Cortex of kidney (tissue), 1 donor: ENCODE measurements around the gene ESPNL.

Experiments
- DNase-seq: peaks from one replicate; lab custom pipeline; 2025; lab: John Stamatoyannopoulos, UW

Gene ESPNL

DNA sequence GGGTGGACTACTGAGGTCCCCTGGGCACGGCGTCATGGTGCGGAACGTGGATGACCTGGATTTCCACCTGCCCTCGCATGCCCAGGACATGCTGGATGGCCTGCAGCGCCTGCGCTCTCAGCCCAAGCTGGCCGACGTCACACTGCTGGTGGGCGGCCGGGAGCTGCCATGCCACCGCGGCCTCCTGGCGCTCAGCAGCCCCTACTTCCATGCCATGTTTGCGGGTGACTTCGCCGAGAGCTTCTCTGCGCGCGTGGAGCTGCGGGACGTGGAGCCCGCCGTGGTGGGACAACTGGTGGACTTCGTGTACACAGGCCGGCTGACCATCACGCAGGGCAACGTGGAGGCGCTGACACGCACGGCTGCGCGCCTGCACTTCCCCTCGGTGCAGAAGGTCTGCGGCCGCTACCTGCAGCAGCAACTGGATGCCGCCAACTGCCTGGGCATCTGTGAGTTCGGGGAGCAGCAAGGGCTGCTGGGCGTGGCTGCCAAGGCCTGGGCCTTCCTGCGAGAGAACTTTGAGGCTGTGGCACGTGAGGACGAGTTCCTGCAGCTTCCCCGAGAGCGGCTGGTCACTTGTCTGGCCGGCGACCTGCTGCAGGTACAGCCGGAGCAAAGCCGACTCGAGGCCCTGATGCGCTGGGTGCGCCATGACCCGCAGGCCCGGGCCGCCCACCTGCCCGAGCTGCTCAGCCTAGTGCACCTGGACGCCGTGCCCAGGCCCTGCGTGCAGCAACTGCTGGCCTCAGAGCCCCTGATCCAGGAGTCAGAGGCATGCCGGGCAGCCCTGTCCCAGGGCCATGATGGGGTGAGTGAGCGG lies 40.8 kb downstream of the ESPNL start:
- no peak for DNase-seq

DNA sequence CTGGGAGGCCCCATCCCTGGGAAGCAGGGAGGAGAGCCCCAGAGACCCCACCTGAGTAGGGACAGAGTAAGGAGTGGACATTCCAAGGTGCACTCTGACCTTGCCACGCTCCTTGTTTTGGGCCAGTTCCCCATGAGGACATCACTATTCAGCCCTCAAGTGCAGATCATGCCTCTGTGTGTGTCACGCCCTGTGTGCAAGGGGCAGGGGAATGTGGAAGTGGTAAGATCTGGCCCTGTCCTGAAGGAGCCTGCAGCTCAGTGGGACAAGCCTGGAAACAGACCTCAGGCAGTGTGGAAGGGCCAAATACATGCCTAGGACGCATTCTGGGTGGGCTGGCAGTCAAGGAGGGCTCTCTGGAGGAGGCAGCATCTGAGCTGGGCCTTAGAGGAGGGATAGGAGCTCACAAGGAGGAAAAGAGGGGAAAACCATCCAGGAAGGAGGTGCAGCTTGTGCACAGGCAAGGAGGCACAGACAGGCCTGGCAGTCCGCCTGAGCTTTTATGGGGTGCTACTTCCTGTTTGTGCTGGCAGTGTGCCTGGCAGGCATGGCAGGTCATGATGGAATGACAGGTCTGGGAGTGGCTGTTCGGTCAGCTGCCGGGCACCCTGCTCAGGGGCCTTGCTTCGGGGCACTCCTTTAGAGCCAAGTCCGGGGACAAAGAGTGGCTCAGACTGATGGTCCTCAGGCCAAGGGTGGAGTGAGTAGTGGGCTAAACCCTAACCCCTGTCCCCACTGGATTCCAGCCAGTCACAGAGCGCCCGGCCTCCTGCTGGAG lies 41.6 kb downstream of the ESPNL start:
- DNase-seq: no peak

DNA sequence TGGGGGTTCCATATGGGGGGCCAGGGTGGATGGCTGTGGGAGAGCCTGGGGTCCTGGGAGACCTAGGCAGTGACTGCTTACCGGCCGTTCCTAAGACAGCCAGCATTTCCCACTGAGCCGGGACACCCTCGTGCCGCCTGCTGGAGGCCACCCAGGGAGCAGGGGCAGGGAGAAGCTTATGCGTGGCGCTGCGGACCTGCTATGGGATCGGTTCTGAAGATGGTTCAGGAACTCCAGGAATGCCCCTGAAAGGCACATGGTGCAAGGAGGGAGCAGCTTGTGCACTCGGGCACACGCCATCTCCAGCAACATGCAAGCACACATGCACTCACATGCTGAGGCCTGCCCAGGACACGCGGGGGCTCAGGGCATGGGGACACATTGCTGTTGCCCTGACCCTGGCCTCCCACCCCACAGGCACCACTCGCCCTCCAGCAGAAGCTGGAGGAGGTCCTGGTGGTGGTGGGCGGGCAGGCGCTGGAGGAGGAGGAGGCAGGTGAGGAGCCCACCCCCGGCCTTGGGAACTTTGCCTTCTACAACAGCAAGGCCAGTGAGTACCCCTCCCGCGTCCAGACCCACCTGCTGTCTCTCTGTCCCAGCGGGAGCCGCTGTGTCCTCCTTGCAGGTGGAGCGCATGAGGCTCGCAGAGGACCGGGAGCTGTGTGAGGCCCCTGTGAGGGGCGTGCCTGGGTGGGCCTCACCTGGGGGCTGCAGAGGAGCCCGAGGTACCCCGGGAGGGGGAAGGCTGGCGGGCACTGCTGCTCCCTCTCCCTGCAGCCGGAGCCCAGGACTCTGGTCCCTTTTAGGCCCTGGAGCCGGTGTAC lies 42.5 kb downstream of the ESPNL start:
- no peak for DNase-seq

DNA sequence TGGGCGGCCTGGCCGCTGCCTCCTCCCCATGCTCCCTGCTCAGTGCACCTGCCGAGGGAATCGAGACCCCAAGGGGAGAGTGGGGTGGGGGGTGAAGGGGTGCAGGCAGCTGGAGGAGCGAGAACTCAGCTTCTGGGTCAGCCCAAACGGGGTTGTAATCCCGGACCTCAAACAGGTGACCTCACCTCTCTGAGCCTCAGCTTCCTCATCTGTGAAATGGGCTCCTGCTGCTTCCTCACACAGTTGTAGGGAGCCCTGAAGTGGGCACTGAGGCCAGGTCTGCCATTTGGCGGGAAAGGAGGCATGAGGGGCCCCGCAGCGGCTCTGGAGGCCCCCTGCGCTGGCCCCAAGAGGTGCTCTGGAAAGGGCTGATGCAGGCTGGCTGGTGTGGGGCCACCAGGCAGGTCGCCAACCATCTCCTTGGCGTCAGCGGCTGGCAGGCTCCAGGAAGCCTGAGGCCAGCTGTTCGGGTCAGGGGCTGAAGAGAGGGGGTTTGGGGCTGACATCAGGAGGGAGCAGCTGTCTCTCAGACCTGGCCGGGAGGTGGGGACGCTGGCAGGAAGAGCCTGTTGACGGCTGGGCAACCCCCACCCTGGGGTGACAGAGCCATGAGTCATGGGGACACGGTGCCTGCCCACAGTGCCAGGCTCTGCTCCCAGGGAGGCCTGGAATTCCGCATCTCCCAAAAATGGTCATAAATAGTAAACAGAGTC lies 43.3 kb downstream of the ESPNL start:
- DNase-seq: no peak

DNA sequence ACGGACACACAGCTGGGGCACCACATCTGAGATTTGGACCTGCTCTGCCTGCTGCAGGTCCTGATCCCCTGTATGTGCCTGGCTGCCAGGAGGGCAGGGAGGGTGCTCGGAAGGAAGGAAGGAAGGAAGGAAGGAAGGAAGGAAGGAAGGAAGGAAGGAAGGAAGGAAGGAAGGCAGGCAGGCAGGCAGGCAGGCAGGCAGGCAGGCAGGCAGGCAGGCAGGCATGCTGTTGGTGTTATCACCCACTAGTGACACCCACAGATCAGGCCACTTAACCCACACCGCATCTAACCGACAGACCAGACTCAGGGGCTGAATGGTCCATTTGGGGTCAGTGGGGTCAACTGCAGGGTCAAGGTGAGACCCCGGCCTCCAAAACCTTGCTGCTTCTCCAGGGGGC lies 44.1 kb downstream of the ESPNL start:
- no peak for DNase-seq

DNA sequence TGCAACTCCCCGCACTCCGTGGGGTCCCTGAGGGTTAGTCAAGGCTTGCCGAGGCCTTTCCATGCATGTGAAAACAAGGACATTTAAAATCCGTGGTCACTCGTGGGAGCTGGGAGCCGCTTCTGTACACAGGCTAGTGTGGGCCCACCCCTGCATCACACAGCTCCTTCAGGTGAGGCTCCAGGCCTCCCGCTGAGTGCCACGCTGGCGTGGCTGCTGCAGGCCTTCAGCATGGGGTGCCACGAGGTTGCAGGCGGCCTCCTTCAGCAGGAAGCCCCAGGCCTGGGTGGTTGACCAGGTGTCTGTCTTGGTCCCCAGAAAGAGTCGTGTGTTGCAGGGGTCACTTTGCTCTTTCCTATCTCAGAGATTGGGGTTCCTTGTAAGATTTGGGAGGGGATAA lies 44.9 kb downstream of the ESPNL start:
- DNase-seq: no peak

DNA sequence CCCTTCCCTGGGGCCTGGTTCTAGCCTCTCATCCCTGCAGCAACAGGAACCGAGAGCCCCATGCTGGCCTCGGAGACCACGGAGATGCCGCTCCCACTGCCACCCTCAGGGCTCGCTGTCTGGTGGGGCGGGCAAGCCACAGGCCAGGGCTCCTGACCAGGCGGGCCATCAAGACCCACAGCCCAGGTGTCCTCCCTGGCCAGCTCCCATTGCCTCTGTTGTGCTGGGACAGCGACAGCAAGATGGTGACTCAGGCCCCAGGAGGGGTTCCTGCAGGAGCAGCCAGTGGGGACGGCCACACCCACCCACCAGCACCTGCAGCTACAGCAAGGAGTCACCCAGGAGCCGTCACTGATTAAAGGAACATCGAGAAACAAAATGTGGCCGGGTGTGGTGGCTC lies 45.7 kb downstream of the ESPNL start:
- no peak for DNase-seq

DNA sequence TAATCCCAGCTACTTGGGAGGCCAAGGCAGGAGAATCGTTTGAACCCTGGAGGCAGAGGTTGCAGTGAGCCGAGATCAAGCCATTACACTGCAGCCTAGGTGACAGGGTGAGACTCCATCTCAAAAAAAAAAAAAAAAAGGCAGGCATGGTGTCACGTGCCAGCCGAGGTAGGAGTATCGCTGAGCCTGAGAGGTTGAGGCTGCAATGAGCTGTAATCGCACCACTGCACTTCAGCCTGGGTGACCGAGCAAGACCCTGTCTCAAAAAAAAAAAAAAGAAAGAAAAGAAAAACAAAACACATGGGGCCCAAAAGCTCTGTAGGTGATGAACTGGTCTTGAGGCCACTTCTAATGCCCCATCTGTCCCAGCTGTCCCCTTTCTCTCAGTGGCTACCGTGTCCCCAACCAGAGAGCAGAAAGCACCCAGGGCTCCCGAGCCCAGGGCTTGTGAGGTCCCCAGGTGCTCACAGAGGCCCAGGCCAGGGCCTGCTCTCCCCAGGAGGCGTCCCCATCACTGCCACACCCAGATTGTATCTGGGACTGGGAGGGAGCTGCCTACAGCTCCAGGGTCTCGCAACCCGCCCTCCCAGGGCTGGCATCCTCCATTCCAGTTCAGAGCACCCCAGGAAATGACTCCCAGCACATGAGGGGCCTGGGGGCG lies 46.9 kb downstream of the ESPNL start:
- no peak for DNase-seq

DNA sequence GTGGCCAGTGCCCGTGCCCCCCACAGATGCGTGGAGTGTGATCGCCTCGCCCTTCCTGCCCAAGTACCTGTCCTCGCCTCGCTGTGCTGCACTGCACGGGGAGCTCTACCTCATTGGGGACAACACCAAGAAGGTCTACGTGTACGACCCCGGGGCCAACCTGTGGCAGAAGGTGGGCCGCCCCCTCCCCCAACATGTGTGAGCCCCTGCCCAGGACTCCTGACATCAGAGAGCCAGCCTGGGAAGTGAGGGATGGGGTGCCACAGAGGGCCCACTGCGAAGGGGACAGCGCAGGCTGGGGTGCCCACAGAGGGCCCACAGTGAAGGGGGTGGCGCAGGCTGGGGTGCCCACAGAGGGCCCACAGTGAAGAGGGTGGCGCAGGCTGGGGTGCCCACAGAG lies 48.8 kb downstream of the ESPNL start:
- no peak for DNase-seq

DNA sequence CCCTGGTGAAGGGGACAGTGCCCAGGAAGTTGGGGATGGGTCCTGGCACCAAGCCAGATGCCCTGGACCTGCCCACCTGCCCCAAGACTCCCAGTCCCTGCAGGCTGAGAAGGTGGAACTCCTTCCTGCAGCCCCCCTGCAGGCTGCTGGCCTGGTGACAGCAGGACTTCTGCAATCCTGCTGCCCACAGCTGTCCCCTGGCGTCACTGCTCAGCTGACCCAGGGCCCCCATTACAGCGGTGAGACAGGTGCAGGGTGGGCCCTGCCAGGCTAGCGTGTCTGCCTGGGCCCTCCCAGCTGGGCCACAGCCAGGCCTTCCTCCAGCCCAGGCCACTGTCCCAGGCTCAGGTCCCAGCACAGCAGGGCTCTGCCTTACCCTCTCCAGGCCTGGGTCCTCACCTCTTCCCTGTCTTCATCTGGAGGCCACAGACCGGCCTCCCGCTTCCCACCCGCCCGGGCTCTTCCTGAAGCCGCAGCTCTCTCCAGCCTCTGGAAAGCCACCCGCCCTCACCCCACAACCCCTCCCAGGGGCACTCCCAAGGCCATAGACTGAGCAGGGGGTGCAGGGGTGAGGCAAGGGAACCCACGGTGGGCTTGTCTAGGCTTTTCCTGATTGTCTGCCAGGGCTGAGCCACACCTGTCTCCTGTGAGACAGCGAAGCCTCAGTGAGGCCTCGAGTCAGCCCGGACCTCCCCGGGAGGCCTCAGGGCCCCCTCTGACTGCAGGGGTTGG lies 49.9 kb downstream of the ESPNL start:
- no peak for DNase-seq

DNA sequence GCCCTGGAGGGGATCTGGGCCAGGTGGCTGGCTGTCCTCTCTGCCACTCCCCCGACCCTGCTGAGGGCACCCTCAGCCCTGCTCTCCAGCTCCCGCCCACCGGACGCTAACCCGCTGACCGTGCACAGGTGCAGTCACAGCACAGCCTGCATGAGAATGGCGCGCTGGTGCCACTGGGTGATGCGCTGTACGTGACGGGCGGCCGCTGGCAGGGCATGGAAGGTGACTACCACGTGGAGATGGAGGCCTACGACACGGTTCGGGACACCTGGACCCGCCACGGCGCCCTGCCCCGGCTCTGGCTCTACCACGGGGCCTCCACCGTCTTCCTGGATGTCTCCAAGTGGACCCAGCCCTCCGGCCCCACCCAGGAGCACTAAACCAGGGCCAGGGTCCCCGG lies 50.5 kb downstream of the ESPNL start:
- no peak for DNase-seq

DNA sequence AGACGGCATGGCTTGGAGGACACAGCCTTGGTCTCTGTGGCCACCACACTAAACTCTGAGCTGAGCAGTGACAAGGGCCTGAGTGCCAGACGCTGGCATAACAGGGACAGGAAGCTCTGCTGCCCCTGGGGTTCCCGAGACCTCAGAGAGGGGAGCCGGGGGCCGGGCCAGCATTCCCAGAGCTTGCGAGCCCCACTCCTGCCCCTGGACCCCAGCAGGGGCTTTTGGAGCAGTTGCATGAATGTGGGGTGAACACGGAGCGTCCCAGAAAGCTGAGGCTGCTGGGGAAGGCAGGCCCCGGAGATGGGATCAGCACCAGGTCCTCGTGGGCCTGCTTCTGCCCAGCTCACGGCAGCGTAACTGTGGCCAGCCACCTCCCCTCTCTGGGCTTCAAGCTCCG lies 51.1 kb downstream of the ESPNL start:
- no peak for DNase-seq

DNA sequence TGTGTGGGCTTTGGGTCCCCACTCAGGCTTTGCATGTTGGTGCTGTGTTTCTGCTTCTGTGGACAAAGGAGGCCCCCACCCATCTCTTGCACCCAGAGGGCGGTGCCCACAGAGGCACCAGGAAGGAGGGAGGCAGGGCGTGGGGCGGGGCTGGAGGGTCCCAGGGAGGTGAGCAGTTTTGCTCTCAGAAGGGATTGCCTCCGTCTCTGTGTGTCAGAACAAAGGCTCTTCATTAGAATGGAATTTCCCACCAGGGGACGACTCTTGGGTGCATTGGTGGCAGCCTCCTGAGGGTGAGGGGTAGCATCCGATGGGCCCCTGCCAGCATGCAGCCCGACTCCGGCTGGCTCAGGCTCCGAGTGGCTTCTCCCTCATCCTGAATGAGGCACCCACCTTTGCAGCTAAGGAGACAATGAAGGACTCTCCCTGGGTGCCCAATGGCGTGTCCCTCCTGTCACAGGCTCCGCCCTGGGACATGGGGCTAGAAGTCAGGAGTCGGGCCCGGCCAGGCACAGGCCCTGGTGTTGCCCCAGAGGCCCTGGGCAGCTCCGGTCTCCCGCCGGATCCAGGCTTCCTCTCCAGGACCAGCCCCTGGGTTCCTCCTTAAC lies 51.6 kb downstream of the ESPNL start:
- DNase-seq: no peak

DNA sequence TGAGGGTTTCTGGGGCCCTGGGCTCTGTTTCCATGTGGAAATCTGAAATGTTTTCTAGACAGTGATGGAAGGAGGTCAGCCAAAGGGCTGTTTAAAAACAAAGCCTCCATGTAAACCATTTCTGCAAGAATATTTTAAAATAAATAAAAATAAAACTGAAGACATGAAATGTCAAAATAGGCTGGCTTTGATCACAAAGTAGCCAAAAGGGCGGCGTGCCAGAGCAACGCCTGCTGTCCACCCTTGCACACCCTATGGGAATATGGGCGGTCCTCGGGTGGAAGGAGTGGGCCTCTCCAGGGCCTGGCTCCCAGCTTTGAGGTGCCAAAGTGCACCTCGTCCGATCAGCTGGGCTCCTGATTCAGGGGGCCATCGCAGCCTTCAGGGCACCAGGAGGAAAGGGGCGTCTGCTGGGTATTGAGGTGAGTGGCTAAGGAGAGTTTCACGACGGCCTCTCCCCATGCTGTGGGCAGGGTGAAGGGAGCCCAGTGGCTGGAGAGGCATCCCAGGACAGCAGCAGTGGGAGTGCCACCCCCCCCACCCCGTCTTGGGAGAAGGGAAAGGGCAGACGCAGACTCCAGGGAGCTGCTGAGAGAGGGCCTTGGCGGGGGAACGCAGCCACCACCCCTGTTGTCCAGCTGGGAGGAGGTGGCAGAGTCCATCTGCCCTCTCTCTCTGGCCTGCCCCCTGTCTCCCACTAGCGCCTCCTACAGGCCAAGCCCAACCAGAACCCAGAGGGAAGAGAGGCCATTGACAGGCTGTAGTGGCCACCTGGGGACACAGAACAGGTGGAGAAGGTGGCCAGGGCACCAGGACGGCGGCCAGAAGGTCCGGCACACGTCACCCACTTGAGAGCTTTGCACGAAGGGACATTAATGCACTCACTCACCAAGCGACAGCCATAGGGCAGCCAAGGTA lies 52.9 kb downstream of the ESPNL start:
- DNase-seq: no peak

DNA sequence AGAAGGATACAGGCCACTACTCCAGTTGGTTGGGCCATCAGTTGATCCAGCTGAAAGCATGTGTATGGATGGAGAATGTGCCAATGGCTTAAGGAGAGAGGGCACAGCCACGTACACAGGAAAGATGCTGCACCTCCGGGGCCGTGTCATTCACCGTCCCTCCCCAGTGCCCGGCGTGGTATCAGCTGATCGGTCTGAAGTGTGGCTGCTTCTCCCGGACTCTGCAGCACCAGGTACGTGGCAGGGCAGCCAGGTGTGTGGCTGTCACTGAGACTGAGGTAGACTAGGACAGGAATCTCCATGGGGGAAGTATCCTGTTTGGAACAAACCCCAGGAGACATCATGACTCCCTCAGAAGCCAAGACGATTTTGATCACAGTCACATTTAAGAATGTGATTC lies 54.4 kb downstream of the ESPNL start:
- no peak for DNase-seq

DNA sequence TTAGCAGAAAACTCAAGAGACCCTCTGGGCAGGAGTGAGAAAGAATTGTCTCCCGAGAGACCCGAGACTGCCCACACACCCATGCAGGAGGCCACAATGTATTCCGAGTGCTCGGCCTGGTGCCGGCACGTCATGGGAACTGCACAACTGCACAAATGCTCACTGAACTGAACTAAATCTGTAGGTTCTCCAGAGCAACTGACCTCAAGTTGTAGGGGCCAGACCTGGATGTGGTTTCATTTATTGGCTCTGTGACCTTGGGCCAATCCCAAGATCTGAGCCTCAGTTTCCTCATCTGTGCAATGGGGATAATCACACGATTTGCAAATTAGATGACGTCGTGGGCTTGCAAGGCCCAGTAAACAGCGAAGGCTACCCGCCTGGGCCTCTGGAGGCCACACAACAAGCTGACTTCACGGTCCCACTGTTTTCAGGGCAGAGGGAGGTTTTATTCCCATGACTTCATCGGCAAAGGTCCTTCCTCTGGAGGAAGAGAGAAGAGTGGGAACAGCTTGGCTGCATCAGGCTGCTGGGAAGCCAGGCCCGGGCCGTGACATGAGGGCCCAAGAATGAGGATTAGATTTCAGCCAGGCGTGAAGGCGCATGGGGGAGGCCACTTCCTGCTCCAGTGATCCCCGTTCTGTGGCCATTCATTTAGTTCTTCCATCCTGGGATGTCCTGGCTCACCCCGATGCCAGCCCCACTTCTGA lies 55.1 kb downstream of the ESPNL start:
- DNase-seq: no peak

DNA sequence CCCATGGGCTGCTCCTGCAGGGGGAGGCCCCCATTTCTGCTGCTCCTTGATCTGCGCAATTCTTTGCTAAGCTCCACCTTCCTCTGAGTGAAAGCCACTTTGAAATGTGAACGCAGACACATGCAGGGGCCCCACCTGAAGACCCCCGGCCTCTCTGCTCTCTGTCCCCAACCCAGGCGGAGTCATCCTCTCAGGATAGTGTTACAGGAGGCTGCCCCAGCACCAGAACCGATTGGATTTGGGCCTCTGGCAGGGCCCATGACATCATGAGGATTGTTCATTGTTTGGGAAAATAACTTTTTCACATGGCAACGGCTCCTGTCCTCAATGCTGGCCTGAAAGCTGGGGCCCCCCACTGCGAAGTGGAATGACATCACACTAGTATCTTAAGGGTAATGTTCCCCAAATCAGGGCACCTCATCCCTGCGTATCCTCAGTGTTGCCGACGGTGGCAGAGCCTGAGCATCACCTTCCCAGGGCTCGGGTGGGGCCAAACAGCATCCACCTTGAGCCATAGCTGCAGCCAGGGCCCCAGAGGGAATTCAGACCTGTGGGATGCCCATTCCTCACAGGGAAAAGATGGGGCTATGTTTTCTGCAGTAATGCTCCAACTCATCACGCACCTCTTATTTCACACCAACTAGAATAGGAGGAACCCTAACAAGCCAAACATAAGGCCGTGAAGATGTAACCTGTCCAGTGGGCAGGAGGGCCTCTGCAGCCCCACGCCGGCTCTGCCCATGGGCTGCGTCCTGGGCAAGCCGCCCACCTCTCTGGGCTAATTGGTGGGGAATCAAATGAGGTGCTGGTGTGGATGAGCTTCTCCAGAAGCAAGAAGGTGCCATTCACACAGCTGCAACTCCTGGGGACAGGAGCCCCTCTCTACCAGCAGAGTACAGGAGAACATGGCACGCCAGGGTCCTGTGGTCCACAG lies 55.9 kb downstream of the ESPNL start:
- DNase-seq: no peak
